ENCODE data around the gene STIP1.

- TF ChIP-seq EZH2phosphoT487 (IDR thresholded peaks at IDR 0.05; ENCODE audit: low read depth), result no peak
- TF ChIP-seq CTCF (IDR thresholded peaks at IDR 0.05; ENCODE audit: low read depth, low read length), result no peak
Measured at GRCh38 chr11:64140082-64140481, 45.9 kb upstream of the STIP1 start.
